HepG2 (cell line): ENCODE data around the gene VSTM5. TPM values are rescaled to one million over a fixed set of nuclear protein-coding genes. Genes with fewer than 3 reads are reported as not detected.

Experiments used
- ATAC-seq: fragments of 200-7000 bp; cut with Tn5 transposase; 3 replicates; pipeline ENCODE4 v1.9.1; 2020; ENCODE audit warnings: mild to moderate bottlenecking, moderate library complexity
- Bru-seq: library from RNA; stranded (reverse); fragments of 400-500 nt; gene quantifications from one replicate; lab custom pipeline; 2021; lab: Mats Ljungman, UMichigan
- BruChase-seq, 2 experiments: library from RNA; stranded (reverse); fragments of 400-500 nt; gene quantifications; one replicate each; lab custom pipeline; 2021; lab: Mats Ljungman, UMichigan
- BruUV-seq: library from RNA; stranded (reverse); fragments of 400-500 nt; replicated peaks from 2 replicates; lab custom pipeline; 2021; lab: Mats Ljungman, UMichigan
- CTCF ChIA-PET: fragments of 300-600 bp; formaldehyde crosslinking; extraction: SDS; loops from one replicate; lab custom pipeline; 2021; ENCODE audit warnings: low total read pairs, inconsistent platforms, low intra/inter-chr PET ratio; lab: Yijun Ruan, JAX
- POLR2A ChIA-PET: fragments of 350-600 bp; sonication (Branson Sonifier 250); formaldehyde crosslinking; loops from one replicate; lab custom pipeline; 2020; ENCODE audit warnings: antibody characterized with exemption, inconsistent platforms; lab: Yijun Ruan, JAX
- DNase-seq: peaks from one replicate; pipeline ENCODE4 v3.0.0-alpha.2; 2015; ENCODE audit warnings: low spot score
- FAIRE-seq: peaks from 3 replicates; lab custom pipeline; 2011; peaks lifted over from hg19 to GRCh38; lab: Jason Lieb, UNC
- H2AFZ ChIP-seq: one replicate; pipeline ENCODE4 v1.6.1; 2011; ENCODE audit warnings: low read length, inconsistent platforms
- H3K27ac ChIP-seq: fragments of 300-600 bp; 3 replicates; pipeline ENCODE4 v1.8.0; 2011; ENCODE audit warnings: mixed run types, mild to moderate bottlenecking, mixed read lengths, low read length, inconsistent platforms; ENCODE audit not compliant: insufficient read depth; ENCODE audit errors: extremely low read length
- H3K27me3 ChIP-seq, 2 experiments: fragments of 200-600 bp in 1 of 2; 2 replicates in 1 of 2; 3 replicates in 1 of 2; pipeline versions ENCODE4 v1.6.0 to v1.8.0; 2011; ENCODE audit warnings: low read length in 2 of 2, mild to moderate bottlenecking in 2 of 2, moderate library complexity in 2 of 2, inconsistent platforms in 1 of 2; ENCODE audit not compliant: insufficient read depth in 2 of 2, control insufficient read depth in 1 of 2
- H3K36me3 ChIP-seq, 2 experiments: fragments of 200-600 bp in 1 of 2; replicated peaks in 1 of 2; 2 replicates in 1 of 2; 3 replicates in 1 of 2; pipeline versions ENCODE4 v1.5.1 to v1.8.0; 2011; ENCODE audit warnings: low read length in 2 of 2, inconsistent platforms in 1 of 2; ENCODE audit not compliant: insufficient read depth in 2 of 2, control insufficient read depth in 1 of 2
- H3K4me1 ChIP-seq: 2 replicates; pipeline ENCODE4 v1.5.1; 2012; ENCODE audit warnings: low read length, inconsistent platforms; ENCODE audit not compliant: insufficient read depth
- H3K4me2 ChIP-seq: 2 replicates; pipeline ENCODE4 v1.6.0; 2011; ENCODE audit warnings: low read depth, low read length, inconsistent platforms
- H3K4me3 ChIP-seq, 3 experiments: fragments of 200-600 bp in 1 of 3; sonication (generic), shearing (Covaris generic) in 1 of 3; replicated peaks in 1 of 3; 2 replicates each; pipeline ENCODE4 v1.5.1; 2011 to 2016; ENCODE audit warnings: low read length in 3 of 3, inconsistent platforms in 2 of 3, low read depth in 2 of 3, mild to moderate bottlenecking in 2 of 3, control low read depth in 1 of 3, mixed read lengths in 1 of 3; ENCODE audit not compliant: insufficient read depth in 1 of 3
- H3K79me2 ChIP-seq: one replicate; pipeline ENCODE4 v1.6.1; 2011; ENCODE audit warnings: low read length, inconsistent platforms; ENCODE audit not compliant: insufficient read depth
- H3K9ac ChIP-seq: 2 replicates; pipeline ENCODE4 v1.6.0; 2011; ENCODE audit warnings: mild to moderate bottlenecking, low read depth, low read length, inconsistent platforms; ENCODE audit not compliant: insufficient read depth
- H3K9me3 ChIP-seq: 2 replicates; pipeline ENCODE4 v1.5.1; 2012; ENCODE audit warnings: mild to moderate bottlenecking, low read length
- H4K20me1 ChIP-seq: 2 replicates; pipeline ENCODE4 v1.6.0; 2011; ENCODE audit warnings: inconsistent platforms, mild to moderate bottlenecking, low read length, moderate library complexity; ENCODE audit not compliant: insufficient read depth
- KAT8 ChIP-seq: IDR thresholded peaks from 2 replicates; pipeline ENCODE4 v1.6.1; 2016; ENCODE audit warnings: missing genetic modification reagents, missing compliant biosample characterization
- ZMAT5 ChIP-seq: sonication (generic); formaldehyde crosslinking; IDR thresholded peaks from 2 replicates; pipeline ENCODE4 v1.5.0; 2020; ENCODE audit warnings: mild to moderate bottlenecking, low read depth, missing genetic modification reagents, borderline replicate concordance
- ZNF34 ChIP-seq: sonication (generic); formaldehyde crosslinking; IDR thresholded peaks from 2 replicates; pipeline ENCODE4 v1.4.0; 2020; ENCODE audit warnings: mild to moderate bottlenecking, missing genetic modification reagents, borderline replicate concordance
- ZNF619 ChIP-seq: sonication (generic); formaldehyde crosslinking; IDR thresholded peaks from 2 replicates; pipeline ENCODE4 v1.4.0; 2020; ENCODE audit warnings: mild to moderate bottlenecking, missing genetic modification reagents
- ZNF703 ChIP-seq: sonication (generic); formaldehyde crosslinking; IDR thresholded peaks from 2 replicates; pipeline ENCODE4 v1.5.1; 2020; ENCODE audit warnings: missing genetic modification reagents, mild to moderate bottlenecking, moderate library complexity, borderline replicate concordance
- WGBS: methylation state at CpG from one replicate; pipeline ENCODE4 v1.1.6; 2017; ENCODE audit warnings: low lambda C conversion rate; 5-methylcytosine and 5-hydroxymethylcytosine counted together
- in situ Hi-C: cut with HindIII; loops from 2 replicates; pipeline ENCODE4 v1.10.0; 2017; ENCODE audit warnings: low pct_unique_long_range_greater_than_20kb; ENCODE audit not compliant: extremely low pct_ligation_motif_present
- intact Hi-C: fragments of 100-400 bp; cut with micrococcal nuclease; formaldehyde crosslinking; loops from one replicate; pipeline ENCODE4 v1.10.0; 2022; ENCODE audit not compliant: unreplicated experiment
- long read RNA-seq, 2 experiments: library from RNA in 1 of 2; library from polyadenylated mRNA in 1 of 2; stranded (forward) in 1 of 2; unstranded in 1 of 2; transcript quantifications; one replicate each; pipeline ENCODE4 v2.0.0, GENCODE V29; 2019 to 2022
- polyA minus RNA-seq, 3 experiments: library from RNA; depleted of rRNA, polyadenylated mRNA; stranded (reverse); fragments of >200 nt; gene quantifications; 2 replicates each; pipeline ENCODE4 v1.2.3, GENCODE V29; 2011; ENCODE audit warnings: low replicate concordance in 1 of 3
- polyA plus RNA-seq, 8 experiments: library from polyadenylated mRNA; depleted of rRNA in 3 of 8; stranded (reverse) in 7 of 8; unstranded in 1 of 8; fragments of >200 nt; fragmentation: Illumina TruSeq in 4 of 8; extraction: Trizol in 4 of 8; gene quantifications; 2 replicates each; pipeline versions ENCODE4 v1.2.1 to v1.2.3, GENCODE V29; 2011 to 2016; ENCODE audit warnings: low read depth in 4 of 8, missing spikeins in 1 of 8, mixed read lengths in 1 of 8; ENCODE audit not compliant: insufficient read depth in 1 of 8
- total RNA-seq, 5 experiments: library from RNA; depleted of rRNA; stranded (reverse); fragments of >200 nt; fragmentation: Illumina TruSeq; extraction: Trizol; gene quantifications; 2 replicates each; pipeline ENCODE4 v1.2.3, GENCODE V29; 2016; ENCODE audit warnings: low read depth in 1 of 5

The VSTM5 gene
- total RNA-seq (2016; rRNA removed; fragmentation: Illumina TruSeq; extraction: Trizol), result not detected in 2 replicates
- not detected in 2 replicates for total RNA-seq (2016; cell fraction: cytosol; rRNA removed; fragmentation: Illumina TruSeq; extraction: Trizol; ENCODE audit: low read depth)
- not detected in 2 replicates for total RNA-seq (2016; cell fraction: insoluble cytoplasmic fraction; rRNA removed; fragmentation: Illumina TruSeq; extraction: Trizol)
- not detected in 2 replicates for total RNA-seq (2016; cell fraction: membrane; rRNA removed; fragmentation: Illumina TruSeq; extraction: Trizol)
- total RNA-seq (2016; cell fraction: nucleus; rRNA removed; fragmentation: Illumina TruSeq; extraction: Trizol), result not detected in 2 replicates
- polyA plus RNA-seq (2011; rRNA removed), result 0.03 TPM in 1 of 2 replicates, not detected in the other
- 0.08 TPM in 1 of 2 replicates, not detected in the other for polyA plus RNA-seq (2011; cell fraction: cytosol; rRNA removed)
- 0.05 TPM in 1 of 2 replicates, not detected in the other for polyA plus RNA-seq (2011; cell fraction: nucleus; rRNA removed)
- 0.05 and 0.11 TPM in 2 replicates for polyA plus RNA-seq (2012)
- not detected in 2 replicates for polyA plus RNA-seq (2016; cell fraction: cytosol; fragmentation: Illumina TruSeq; extraction: Trizol; ENCODE audit: low read depth)
- not detected in 2 replicates for polyA plus RNA-seq (2016; cell fraction: insoluble cytoplasmic fraction; fragmentation: Illumina TruSeq; extraction: Trizol; ENCODE audit: low read depth)
- not detected in 2 replicates for polyA plus RNA-seq (2016; cell fraction: membrane; fragmentation: Illumina TruSeq; extraction: Trizol; ENCODE audit: low read depth)
- not detected in 2 replicates for polyA plus RNA-seq (2016; cell fraction: nucleus; fragmentation: Illumina TruSeq; extraction: Trizol; ENCODE audit: insufficient read depth, low read depth)
- not detected in 2 replicates for polyA minus RNA-seq (2011; rRNA and poly(A)+ RNA removed; ENCODE audit: low replicate concordance)
- not detected in 2 replicates for polyA minus RNA-seq (2011; cell fraction: cytosol; rRNA and poly(A)+ RNA removed)
- 0.26 and 0.99 TPM in 2 replicates for polyA minus RNA-seq (2011; cell fraction: nucleus; rRNA and poly(A)+ RNA removed)
- not detected for Bru-seq, nascent RNA
- percentile 7 among the genes with signal in this experiment for BruChase-seq, experiment 1, labeled RNA remaining after a 6-hour chase
- percentile 6 among the genes with signal in this experiment for BruChase-seq, experiment 2, labeled RNA remaining after a 2-hour chase
- long read RNA-seq, experiment 1, result 0 reads
- long read RNA-seq, experiment 2, result 0 reads

GRCh38 chr11:93850594-93851018 is at the start of gene VSTM5:
Gene VSTM5, minus strand, starts transcription at chr11:93850618. Its CDS starts 116 bp downstream, at chr11:93850502.
- WGBS, result 3% methylated on average over 6 of the region's 6 CpGs
- no peaks in the 10 kb centered on the region for H3K9me3 ChIP-seq
- H3K9ac ChIP-seq, result no peak within 1 kb of the TSS
- no peaks in the 10 kb centered on the region for H3K79me2 ChIP-seq
- no peaks in the 10 kb centered on the region for H3K36me3 ChIP-seq
- no peaks in the 10 kb centered on the region for H4K20me1 ChIP-seq
- TF ChIP-seq ZMAT5 (CRISPR knock-in tag) (no peak), KAT8 (CRISPR knock-in tag) (no peak), ZNF619 (CRISPR knock-in tag) (no peak), ZNF703 (no peak), ZNF34 (CRISPR knock-in tag) (no peak)
- in situ Hi-C loops, result no loop called here
- FAIRE-seq, result no peak
- H3K27me3 ChIP-seq, result peaks cover 4 to 37% of the 10 kb centered on the region in 2 experiments
- intact Hi-C loops, result no loop called here
- no TSS peak for BruUV-seq
- H3K4me2 ChIP-seq, result peak within 1 kb of the TSS; percentile 68
- no peak within 1 kb of the TSS for H2AFZ ChIP-seq
- peak within 1 kb of the TSS; percentile 37 to 62 (median 40); a peak in 5 of 6 replicates for H3K4me3 ChIP-seq
- H3K27ac ChIP-seq, result no peak within 1 kb of the TSS
- POLR2A ChIA-PET, result no interaction called here
- CTCF ChIA-PET, result no interaction called here
- ATAC-seq, result no peak
- H3K4me1 ChIP-seq, result peaks cover 19% of the 10 kb centered on the region
- DNase-seq, result no peak
